AG08396 (cell line): Measurements from ENCODE around the gene NSUN2.

Source experiments
- DNase-seq: peaks from one replicate; pipeline ENCODE4 v3.0.0; 2012; ENCODE audit warnings: low spot score, mixed read lengths

NSUN2 gene

DNA sequence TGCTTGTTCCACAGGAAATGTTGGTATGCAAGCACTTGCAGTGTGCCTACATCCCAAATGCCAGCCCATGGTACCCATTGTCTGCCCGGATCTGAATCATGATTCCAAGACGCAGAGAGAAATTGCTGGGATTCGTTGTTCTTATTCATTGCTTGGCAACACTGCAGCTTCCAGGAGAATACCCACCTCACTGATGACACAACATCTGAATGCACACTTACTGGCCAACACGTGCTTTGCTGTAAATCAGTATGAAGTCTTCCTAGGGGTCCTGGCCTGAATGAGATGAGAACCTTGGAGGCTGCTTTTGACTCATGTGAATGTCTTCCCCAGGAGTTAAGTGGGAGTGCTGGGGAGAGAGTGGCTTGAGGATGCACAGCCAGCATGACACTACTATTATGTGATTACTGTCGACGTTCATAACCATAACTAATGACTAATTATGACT is 12.0 kb upstream of the NSUN2 start:
- DNase-seq: no peak

DNA sequence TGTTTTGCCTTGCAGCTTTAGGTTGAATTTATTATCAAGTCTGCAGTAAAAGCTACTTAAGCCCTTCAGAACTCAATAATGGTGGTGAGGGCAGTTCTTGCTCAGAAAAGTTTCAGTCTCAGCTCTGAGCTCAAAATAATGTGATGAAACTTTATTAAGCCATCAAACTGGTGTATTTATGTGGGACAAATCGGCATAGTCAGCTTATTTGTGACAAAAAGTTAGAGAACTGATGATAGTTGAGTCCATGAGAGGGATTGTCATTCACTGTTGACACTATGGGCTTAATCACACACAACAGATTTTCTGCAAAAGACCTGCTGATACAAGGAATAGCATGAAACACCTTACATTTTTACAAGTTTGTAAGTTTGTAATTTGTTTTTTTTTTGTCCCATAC is 9.8 kb upstream of the NSUN2 start:
- DNase-seq: no peak

GRCh38 chr5:6638236-6638635 is 5.4 kb upstream of the NSUN2 start:
- no peak for DNase-seq

DNA sequence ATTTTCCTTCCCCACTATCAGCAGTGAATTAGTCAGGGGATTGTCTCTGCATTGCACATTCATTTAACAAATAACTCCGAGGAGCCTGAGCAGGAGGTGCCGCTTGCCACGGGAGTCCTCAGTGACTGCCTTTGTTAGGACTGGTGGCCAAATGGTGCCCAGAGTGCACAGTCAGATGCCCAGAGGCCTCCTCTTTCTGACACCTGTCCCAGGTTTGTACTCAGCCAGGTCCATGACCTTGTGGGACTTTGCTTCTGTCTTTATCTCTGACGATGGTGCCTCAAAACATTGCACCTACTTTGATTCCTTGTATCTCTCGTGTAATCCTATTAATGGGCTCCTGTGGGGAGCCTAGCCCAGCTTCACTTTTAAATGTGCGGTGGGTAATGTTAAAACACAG is 4.7 kb upstream of the NSUN2 start:
- no peak for DNase-seq

DNA sequence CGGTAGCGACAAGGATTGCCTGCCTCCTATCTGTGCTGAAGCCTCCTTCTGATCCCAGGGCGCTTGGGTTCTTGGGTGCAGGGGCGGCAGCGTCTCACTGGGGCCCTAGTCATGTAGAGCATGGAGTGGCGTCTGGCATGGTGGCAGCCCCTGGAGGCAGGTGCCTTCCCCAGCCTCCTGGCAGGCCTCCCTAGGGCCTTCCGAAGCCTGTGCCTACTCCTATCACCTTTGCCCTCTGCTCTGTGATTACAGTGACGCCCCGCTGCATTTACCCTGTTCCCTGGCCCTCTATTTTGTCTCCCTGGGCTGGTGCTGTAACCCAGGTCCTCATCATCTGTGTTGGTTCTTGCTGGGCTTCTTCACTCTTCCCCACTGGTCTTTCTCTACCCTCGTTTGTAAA is 4.2 kb upstream of the NSUN2 start:
- no peak for DNase-seq

DNA sequence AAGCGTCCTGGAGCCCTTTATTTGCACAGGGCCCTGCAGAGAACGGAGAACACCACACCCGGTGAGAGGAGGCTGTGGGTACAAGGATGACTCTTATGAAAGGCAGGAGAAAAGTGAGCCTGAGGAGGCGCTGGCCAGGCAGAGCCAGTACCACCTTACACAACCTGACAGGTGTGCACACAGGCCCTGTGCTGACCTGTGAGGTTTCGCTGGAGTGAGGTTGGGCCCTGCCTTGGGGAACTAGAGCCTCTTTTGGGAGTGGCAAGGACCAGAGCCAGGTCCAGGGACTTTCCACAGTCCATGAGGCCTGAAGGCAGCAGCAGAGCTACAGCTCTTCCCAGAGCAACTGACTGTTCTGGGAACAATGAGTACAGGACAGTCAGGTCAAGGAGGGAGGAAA is 3.4 kb upstream of the NSUN2 start:
- DNase-seq: no peak

DNA sequence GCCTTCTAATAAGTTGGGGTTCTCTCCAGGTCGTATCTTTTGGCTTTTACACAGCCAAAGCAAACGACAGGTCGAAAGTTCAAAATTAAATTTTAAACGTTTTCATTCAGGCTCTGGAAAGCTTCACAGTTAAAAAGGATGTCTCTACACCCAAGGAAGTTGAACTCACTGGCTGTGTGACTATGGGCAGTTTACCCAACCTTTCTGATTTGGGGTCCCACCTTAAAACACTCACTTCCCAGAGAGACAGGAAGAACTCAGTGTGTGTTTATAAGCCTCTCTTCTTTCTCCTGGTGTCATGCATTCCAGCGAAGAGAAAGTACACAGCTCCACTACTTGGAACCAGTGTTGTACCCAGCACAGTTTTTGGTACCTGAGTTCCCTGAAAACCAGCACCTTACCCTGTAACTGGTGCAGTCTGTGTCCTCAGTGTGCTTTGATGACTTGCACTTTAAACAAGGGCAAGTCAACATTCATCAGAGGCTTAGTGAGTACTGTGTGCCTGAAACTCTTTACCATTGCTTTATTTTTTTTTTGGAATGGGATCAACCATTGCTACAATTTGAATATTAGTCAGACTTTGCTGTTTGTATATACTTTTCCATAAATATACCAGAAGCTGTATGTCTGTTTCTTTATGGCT is 2.1 kb upstream of the NSUN2 start:
- DNase-seq: peak; percentile 17

GRCh38 chr5:6634306-6634705 is 1.5 kb upstream of the NSUN2 start:
- peak; percentile 32 for DNase-seq

- DNase-seq: peak; percentile 13
Observed at GRCh38 chr5:6633469-6634245, 813 bp upstream of the NSUN2 start.

- peak; percentile 52 for DNase-seq
Observed at GRCh38 chr5:6632324-6632887, 438 bp downstream of the NSUN2 start.

DNA sequence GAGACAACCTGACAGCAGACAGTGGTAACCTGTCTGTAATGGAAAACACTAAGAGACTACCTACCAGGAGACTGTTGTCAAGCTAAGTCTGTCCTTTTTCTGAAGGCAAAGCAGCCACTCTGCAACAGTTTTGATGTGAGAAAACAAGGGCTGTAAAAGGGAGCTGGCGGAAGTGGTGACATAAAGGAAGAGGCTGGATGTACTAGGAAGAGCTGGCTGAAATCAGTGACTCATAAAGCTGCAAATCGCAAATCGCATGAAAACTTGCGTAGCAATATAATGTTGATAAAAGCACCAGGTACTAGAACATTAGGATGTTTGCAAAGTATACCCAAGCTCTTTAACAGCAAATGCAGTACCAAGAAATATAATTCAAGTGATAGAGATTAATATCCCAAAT is 1.4 kb downstream of the NSUN2 start:
- DNase-seq: no peak

GRCh38 chr5:6626508-6626907 is 6.3 kb downstream of the NSUN2 start:
- DNase-seq: no peak

DNA sequence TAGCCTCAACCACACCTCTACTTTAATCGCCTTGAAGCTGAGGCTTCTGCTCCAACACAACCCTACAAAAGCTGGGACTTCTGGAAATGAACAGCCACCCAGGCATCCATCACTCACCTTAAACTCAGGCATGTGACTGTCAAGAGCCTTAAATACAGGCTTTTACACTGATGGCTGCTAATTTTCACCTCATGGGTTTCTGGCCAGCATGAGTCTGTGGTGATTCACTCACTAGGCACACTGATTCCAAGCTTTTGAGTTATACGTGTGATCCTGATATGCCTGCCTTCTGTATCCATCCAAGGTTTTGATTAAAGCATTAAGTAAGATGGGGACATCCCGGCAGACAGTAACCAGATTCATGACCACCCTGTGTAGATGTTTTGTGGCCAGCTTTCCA is 8.9 kb downstream of the NSUN2 start:
- DNase-seq: no peak

- DNase-seq: no peak
Observed at GRCh38 chr5:6623228-6623627, 9.6 kb downstream of the NSUN2 start.

- DNase-seq: no peak
Observed at GRCh38 chr5:6616632-6617031, 16.2 kb downstream of the NSUN2 start.

DNA sequence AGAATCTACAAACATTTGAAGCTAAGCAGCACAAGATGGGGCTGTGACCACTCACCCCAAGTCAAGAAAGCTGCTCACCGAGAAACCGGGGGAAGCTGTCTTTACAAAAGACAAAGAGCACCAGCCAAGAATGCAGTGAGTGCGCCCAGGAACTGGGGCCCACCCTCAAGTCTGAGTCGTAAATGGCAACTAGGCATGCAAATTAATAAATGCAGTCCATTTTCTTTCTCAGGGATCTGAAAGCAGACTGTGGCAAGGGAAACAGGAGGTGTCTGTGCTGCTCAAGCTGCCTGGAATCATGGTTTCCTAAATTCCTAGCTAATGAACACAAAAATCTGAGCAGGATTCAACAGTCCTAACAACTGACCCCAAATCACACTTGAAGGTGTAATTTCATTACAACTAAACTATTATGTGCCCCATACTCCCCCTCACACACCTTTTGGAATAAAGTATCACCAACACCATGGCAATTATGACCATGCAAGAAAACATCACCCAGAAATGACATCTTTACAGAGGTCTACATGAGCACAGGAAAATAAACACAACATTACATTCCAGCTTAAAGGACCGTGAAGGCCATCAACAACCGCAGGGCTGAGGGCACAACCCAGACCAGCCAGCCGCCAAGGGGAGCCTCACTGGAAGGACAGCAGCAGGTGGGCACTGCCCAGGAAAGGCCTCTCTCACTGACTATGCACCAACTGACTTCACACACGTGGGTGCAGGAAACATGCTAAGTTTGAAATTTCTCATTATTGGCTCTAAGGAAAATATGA is 17.6 kb downstream of the NSUN2 start:
- no peak for DNase-seq

DNA sequence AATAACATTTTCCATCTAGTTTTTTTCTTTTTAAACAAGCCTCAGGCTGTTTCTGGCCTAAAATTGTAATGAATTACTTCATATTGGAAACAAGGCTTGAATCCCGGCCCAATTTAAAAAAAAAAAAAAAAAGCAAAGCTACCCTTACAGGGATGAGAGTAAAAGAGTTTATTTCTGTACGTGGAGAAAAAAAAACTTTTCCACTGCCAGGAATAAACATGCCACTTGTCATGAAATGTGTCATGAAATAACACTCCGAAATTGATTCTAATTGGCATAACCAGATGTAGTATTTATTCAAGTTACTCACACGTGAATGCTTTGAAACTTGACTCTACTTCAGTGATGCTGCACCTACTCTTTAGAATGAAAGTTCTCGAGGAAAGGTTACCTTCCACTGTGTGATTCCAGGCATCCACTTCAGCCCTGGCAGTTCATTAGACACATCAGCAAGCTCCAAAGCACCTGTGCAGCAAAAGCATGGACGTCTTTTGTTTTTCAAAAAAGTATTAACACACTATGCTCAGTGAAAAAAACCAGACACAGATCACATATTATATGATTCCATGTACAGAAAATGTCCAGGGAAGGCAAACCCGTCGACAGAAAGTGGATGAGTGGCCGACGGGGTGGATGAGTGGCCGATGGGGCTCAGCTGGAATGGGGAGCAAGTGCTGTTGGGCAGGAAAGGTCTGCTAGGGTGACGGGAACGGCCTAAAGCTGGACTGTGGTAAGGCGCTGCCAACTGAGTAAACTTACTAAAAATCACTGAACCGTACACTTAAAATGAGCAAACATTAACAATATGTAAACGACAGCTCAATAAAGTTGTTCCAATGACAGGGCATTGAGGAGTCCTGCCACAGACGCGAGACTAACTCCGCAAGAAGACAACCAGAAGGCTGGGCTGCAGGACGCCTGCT is 21.2 kb downstream of the NSUN2 start:
- no peak for DNase-seq

GRCh38 chr5:6608016-6608415 is 24.8 kb downstream of the NSUN2 start:
- no peak for DNase-seq

DNA sequence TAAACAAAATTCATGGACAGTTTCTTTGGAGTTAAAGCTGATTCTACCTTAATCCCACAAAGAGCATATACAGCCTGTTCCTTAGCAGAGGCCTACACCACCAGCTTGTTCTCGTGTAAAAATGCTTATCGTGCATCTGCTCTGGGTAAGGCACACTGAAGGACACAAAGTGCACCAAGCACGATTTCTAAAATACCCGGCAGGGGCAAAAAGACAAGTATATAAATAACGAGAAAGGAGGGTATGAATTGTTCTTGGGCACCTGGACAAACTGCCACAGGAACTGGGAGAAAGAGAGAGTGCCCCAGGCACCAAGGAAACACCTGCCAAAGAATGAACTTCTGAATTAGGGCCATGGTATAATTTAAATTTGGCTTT is 25.3 kb downstream of the NSUN2 start:
- DNase-seq: no peak

DNA sequence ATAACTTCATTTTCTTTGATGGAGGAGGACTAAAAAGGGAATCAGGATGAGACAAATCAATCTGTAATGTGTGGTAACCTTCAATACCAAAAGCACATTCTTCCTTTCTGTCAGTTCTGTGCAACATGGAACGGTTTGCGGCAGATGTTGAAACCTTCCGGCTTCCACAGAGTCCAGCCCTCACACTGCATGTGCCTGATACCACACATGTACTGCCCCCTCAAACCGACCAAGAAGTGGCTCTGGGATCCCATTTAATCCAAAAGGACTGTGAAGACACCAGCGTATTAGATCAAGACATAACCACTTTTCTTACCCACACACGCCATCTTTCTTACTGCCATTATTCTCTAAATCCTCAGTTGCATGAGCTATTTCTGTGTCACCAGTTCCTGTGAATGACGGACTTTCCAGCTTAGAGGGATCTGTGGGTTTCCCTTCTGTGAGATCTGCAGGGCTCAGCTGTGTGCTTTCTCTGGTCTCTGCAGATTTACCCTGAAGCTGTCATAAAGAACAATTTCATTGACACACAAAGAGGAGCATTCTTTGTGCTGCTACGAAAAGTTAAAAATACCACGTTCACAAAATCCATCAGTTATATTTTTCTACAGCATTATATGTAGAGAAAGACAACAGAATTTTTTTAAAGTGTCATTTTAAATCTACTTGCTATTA is 25.8 kb downstream of the NSUN2 start:
- no peak for DNase-seq

- DNase-seq: no peak
Observed at GRCh38 chr5:6604946-6605345, 27.9 kb downstream of the NSUN2 start.
